Omental fat pad (tissue), 4 donors: ENCODE results near the gene STK25. TPM values are rescaled to one million over a fixed set of nuclear protein-coding genes. Genes with fewer than 3 reads are reported as not detected.
"Not testable (repeated sequence)": the region's sequence is repeated elsewhere in the genome, so short reads cannot be mapped to it uniquely, and the experiment has no call there.

Source experiments
- ATAC-seq: fragments of 150-250 bp; one replicate; pipeline ENCODE4 v1.9.1; 2016; ENCODE audit warnings: mild to moderate bottlenecking, moderate library complexity; ENCODE audit not compliant: low FRiP score
- DNase-seq: peaks from one replicate; pipeline ENCODE4 v3.0.0-alpha.2; 2019; ENCODE audit warnings: low spot score
- total RNA-seq, 4 donors: library from RNA; depleted of rRNA; stranded (reverse); fragments of >200 nt; gene quantifications; one replicate each; pipeline ENCODE4 v1.1.0, GENCODE V29; 2016
- TF ChIP-seq, protein P1 (sequence below), 3 donors: fragments of 450-650 bp; IDR thresholded peaks; one replicate each; pipeline ENCODE4 v1.5.1; 2016 to 2017; ENCODE audit warnings: antibody characterized with exemption in 3 of 3, mild to moderate bottlenecking in 3 of 3, moderate library complexity in 2 of 3

The STK25 gene
- total RNA-seq, 4 donors from 2014 or later: 103 to 175 (median 126) TPM

DNA sequence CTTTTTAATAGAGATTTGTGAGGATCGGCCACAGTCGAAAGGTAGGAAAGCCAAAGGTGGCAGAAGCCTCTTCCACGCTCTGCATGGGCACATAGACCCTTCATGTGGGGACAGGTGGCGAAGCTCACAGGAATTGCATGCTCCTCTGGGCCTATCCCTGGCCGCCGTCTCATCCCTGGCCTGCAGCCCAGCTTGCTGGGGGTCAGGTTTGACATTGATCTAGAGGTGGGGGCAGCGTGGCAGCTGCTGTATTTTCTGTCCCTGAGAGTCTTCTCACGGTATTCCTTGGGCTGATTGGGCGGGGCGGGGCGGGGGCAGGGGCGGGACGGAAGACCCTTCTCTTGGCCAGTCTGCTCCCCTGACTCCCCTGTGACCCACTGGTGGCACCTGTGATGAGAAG is 48.9 kb downstream of the STK25 start:
- TF ChIP-seq, protein P1, sequence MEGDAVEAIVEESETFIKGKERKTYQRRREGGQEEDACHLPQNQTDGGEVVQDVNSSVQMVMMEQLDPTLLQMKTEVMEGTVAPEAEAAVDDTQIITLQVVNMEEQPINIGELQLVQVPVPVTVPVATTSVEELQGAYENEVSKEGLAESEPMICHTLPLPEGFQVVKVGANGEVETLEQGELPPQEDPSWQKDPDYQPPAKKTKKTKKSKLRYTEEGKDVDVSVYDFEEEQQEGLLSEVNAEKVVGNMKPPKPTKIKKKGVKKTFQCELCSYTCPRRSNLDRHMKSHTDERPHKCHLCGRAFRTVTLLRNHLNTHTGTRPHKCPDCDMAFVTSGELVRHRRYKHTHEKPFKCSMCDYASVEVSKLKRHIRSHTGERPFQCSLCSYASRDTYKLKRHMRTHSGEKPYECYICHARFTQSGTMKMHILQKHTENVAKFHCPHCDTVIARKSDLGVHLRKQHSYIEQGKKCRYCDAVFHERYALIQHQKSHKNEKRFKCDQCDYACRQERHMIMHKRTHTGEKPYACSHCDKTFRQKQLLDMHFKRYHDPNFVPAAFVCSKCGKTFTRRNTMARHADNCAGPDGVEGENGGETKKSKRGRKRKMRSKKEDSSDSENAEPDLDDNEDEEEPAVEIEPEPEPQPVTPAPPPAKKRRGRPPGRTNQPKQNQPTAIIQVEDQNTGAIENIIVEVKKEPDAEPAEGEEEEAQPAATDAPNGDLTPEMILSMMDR (IDR thresholded peaks at IDR 0.05): no peak
- DNase-seq: no peak
- ATAC-seq: no peak

GRCh38 chr2:241458687-241459086 is 49.7 kb downstream of the STK25 start:
- DNase-seq (no peak), ATAC-seq (no peak)
- TF ChIP-seq, protein P1 (IDR thresholded peaks at IDR 0.05): no peak

GRCh38 chr2:241456546-241456945 is 51.8 kb downstream of the STK25 start:
- TF ChIP-seq, protein P1 (IDR thresholded peaks at IDR 0.05): no peak
- ATAC-seq (no peak), DNase-seq (no peak)

- TF ChIP-seq, protein P1 (IDR thresholded peaks at IDR 0.05): no peak
- DNase-seq (no peak), ATAC-seq (no peak)
Measured at GRCh38 chr2:241454837-241455485, 53.4 kb downstream of the STK25 start.

DNA sequence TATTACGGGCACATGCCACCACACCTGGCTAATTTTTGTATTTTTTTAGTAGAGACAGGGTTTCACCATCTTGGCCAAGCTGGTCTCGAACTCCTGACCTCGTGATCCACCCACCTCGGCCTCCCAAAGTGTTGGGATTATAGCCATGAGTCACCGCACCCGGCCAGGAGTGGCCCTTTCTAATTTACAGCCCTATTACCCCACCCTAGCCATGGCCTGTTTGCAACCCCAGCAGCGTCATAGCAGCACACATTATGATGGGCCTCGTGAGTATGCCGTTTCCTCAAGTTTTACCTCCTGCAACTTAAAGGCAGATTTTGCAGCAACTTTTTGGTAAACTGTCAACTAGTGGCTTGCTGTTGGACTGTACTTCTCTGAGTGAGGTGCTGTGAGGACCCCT is 54.5 kb downstream of the STK25 start:
- DNase-seq, ATAC-seq: not testable (repeated sequence)

DNA sequence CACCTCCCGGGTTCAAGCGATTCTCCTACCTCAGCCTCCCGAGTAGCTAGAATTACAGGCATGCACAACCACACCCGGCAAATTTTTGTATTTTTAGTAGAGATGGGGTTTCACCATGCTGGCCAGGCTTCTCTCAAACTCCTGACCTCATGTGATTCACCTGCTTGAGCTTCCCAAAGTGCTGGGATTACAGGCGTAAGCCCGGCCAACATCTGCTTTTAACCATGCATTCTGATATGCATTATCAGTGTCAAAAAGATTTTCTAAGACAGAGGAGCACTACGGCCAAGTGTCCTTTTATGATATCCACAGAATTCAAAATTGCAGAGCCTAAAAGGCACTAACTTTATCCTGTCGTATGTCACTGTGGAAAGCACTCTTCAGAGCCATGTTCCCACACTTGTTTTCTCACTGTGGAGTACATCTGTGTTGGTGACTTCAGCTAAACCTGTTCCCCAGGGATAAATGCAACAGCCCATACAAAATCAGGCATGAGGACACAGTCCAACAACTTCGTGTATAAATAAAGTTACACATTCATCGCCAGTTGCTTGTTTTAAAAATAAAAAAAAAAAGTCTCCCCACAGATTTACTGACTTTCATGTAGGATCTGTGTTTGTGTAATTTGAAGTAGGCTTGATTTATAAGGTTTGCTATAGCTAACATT is 56.4 kb downstream of the STK25 start:
- ATAC-seq (no peak), DNase-seq (no peak)
- TF ChIP-seq, protein P1 (IDR thresholded peaks at IDR 0.05): no peak

DNA sequence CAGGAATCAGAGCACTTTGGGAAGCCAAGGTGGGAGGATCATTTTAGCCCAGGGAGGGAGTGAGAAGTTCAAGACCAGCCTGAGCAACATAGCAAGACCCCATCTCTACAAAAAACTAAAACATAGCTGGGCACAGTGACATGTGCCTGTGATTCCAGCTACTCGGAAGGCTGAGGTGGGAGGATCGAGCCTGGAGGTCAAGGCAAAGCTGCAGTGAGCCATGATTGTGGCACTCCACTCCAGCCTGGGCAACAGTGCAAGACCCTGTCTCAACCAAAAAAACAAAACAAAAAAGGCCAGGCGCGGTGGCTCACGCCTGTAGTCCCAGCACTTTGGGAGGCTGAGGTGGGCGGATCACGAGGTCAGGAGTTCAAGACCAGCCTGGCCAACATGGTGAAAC is 58.3 kb downstream of the STK25 start:
- ATAC-seq, DNase-seq: not testable (repeated sequence)

DNA sequence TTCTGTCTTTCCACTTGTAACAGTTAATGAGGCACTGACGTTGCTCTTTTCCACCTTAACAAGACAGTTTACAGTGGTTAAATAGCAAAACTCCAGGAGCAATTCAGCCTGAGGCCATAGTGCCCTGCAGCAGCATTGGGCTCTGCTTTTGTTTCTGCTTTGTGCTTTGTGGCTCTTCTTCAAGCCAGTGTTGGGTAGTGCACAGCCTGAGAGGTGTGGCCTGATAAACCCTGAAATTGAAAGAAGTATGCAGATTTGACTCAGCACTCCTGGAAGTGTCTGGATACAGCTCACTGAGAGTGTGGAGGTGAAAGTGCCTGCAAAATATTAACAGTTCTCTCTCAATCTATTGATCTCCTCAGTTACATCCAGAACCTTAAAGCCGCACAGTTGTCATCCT is 63.0 kb downstream of the STK25 start:
- ATAC-seq: no peak
- DNase-seq: no peak
- TF ChIP-seq, protein P1 (IDR thresholded peaks at IDR 0.05): no peak
